Measurements from ENCODE around the gene HIF1A.
"Not testable (repeated sequence)": the region's sequence is repeated elsewhere in the genome, so short reads cannot be mapped to it uniquely, and the experiment has no call there.

Gene HIF1A

GRCh38 chr14:61749867-61750266, 54.6 kb downstream of the HIF1A start:
- no peak for DNase-seq

GRCh38 chr14:61750708-61751474, 55.6 kb downstream of the HIF1A start:
- DNase-seq: peak; percentile 88

DNA sequence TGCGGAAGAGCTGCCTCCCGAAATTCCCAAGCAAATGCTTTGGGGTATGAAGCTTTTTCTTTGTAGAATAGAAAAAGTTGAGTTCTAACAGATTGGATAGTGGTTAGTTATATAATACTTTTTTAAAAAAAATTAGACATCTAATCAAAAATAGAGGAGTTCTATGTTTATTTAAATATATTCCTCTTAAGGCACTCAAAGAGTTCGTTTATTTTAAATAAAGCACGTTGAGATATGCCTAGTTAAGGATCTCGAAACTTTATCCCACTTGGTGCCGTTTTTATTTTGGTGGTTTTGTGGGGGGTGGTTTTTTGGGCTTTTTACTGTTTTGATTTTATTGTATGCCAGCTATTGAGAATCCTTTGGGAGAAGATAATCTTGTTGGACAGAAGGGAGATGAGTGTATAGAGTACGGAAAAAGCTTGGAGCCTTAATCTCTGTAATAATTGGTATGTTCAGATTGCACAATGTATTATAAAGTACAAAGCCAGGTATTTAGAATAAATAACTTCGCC, 56.2 kb downstream of the HIF1A start:
- no peak for DNase-seq

- DNase-seq: no peak
Observed at GRCh38 chr14:61752626-61753025, 57.3 kb downstream of the HIF1A start.

- no peak for DNase-seq
Observed at GRCh38 chr14:61753631-61754030, 58.3 kb downstream of the HIF1A start.

GRCh38 chr14:61754627-61755381, 59.5 kb downstream of the HIF1A start:
- DNase-seq: no peak

- not testable (repeated sequence) for DNase-seq
Observed at GRCh38 chr14:61755382-61755742, 60.0 kb downstream of the HIF1A start.

GRCh38 chr14:61756135-61756534, 60.8 kb downstream of the HIF1A start:
- DNase-seq: no peak

DNA sequence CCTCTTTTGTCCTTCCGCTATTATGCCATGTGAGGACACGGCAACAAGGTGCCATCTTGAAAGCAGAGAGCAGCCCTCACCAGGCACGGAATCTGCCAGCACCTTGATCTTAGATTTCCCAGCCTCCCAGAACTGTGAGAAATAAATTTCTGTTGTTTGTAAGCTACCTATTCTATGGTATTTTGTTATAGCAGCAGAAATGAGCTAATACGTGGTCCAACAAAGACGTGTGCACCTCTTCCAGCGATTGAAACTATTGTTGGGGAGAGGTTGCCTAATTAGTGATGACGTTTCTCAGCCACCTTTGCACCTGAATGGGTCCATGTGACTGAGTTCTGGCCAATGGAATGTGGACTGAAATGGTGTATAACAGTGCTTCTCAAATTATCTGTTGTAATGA, 64.6 kb downstream of the HIF1A start:
- DNase-seq: no peak

- no peak for DNase-seq
Observed at GRCh38 chr14:61761557-61761956, 66.2 kb downstream of the HIF1A start.

GRCh38 chr14:61761959-61762786, 66.9 kb downstream of the HIF1A start, which contains the start of gene SNAPC1:
TSS of gene SNAPC1 (plus strand) at chr14:61762420. CDS start at chr14:61762461, 41 bp downstream.
- DNase-seq: peak; percentile 97

DNA sequence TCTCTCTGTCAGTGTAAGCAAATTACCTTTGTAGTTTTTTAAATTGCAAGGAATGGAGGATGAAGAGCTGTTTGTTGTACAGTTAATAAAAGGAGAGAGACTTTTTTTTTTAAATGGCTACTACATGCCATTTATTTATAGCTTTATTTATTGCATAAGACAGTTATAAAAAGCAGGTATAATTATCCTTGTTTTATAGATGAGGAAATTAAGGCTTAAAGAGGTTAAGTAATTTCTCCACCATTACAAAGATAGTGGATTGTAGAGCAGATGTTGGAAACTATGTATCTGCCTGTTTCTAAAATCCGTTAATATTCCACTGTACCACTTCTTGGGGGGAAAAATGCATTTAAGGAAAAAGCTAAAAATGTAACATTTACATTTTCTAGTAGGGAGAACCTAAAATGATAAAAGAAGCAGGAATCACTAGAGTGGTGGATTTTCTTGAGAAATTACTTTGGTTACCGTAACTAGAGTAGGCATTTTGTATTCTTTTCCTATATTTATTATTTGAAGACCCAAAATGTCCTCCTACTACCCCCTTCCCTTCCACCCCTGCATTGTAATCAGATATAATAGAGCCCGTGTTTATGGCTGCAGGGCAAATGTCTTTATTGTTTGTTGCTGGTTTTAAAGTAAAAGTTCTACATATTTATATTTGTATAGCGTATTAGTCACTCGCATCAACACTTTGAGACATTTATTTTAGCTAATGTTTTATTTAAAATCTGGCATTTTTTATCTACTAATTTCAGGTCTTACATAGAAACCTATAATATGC, 69.2 kb downstream of the HIF1A start:
- no peak for DNase-seq

GRCh38 chr14:61765225-61765943, 70.1 kb downstream of the HIF1A start:
- no peak for DNase-seq

DNA sequence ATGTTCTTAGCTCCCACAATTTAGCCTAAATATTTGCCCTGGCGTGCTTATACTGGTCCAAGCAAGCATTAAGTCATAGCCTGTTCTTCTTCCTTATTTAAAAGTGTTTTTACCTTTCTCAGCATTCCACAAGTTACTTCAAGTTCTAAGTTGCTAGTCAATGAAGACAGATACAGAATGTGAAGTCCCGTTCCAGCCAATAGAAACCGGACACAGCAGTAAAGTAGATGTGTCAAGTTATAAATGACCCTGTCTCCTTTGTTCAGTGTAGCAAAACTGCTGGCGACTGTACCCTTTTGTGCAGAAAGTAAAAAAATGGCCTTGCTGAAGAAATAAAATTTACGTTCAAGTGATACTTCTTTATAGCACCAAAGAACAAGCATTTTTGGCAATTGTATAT, 70.8 kb downstream of the HIF1A start:
- DNase-seq: no peak

- no peak for DNase-seq
Observed at GRCh38 chr14:61768240-61768639, 72.9 kb downstream of the HIF1A start.

GRCh38 chr14:61769893-61770292, 74.6 kb downstream of the HIF1A start:
- no peak for DNase-seq

GRCh38 chr14:61774861-61775260, 79.5 kb downstream of the HIF1A start:
- no peak for DNase-seq

- DNase-seq: no peak
Observed at GRCh38 chr14:61780125-61780524, 84.8 kb downstream of the HIF1A start.

DNA sequence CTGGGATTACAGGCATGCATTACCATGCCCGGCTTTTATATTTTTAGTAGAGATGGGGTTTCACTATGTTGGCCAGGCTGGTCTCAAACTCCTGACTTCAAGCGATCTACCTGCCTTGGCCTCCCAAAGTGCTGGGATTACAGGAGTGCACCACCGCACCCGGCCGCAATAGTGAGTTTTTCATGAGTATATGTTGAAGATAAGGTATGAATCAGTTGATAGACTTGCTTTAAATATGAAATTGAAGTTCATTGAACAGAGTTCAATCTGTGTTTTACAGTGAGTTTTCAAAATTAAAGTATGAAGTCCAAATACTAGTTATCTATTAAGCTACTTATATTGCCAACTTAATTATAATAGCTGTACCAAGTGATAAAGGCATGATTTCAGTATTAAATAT, 102.0 kb downstream of the HIF1A start:
- DNase-seq: no peak
